Inferior parietal cortex (tissue), 1 donor: ENCODE results near the gene GSTA1.
"Not testable (repeated sequence)": the region's sequence is repeated elsewhere in the genome, so short reads cannot be mapped to it uniquely, and the experiment has no call there.

Experiments
- DNase-seq: peaks from one replicate; pipeline ENCODE4 v3.0.0-alpha.2; 2016; ENCODE audit errors: extremely low spot score

GSTA1 gene

GRCh38 chr6:52757651-52758338, 45.8 kb downstream of the GSTA1 start:
- DNase-seq = not testable (repeated sequence)

- DNase-seq = no peak
These were observed 49.2 kb downstream of the GSTA1 start for GRCh38 chr6:52754443-52754842.

- not testable (repeated sequence) for DNase-seq
These were observed 50.5 kb downstream of the GSTA1 start for GRCh38 chr6:52753137-52753536.

- DNase-seq = no peak
These were observed 51.3 kb downstream of the GSTA1 start for GRCh38 chr6:52752310-52752709.

- DNase-seq = no peak
These were observed 54.0 kb downstream of the GSTA1 start for GRCh38 chr6:52749556-52750152.

GRCh38 chr6:52747301-52747700, 56.3 kb downstream of the GSTA1 start:
- DNase-seq = not testable (repeated sequence)

GRCh38 chr6:52746213-52746612, 57.4 kb downstream of the GSTA1 start:
- no peak for DNase-seq

GRCh38 chr6:52745764-52746201, 57.8 kb downstream of the GSTA1 start:
- DNase-seq = no peak

- no peak for DNase-seq
These were observed 61.7 kb downstream of the GSTA1 start for GRCh38 chr6:52741872-52742271.
